HG03575 (cell line): Measurements from ENCODE around the gene PCNX4.
"Not testable (repeated sequence)": the region's sequence is repeated elsewhere in the genome, so short reads cannot be mapped to it uniquely, and the experiment has no call there.

Experiments used
- ATAC-seq: cut with Tn5 transposase; IDR thresholded peaks from one replicate; pipeline ENCODE4 v1.9.1; 2021; ENCODE audit not compliant: unreplicated experiment, insufficient number of reproducible peaks, low FRiP score; ENCODE audit errors: extremely low read depth

PCNX4 gene

GRCh38 chr14:60091550-60092525 is at the start of gene PCNX4:
PCNX4 (plus strand) TSS chr14:60091923; CDS start chr14:60107639, 15,716 bp downstream.
- ATAC-seq, result peak; percentile 81

GRCh38 chr14:60047976-60048375 is 43.7 kb upstream of the PCNX4 start:
- not testable (repeated sequence) for ATAC-seq

- ATAC-seq, result no peak
These were observed 40.0 kb upstream of the PCNX4 start for GRCh38 chr14:60051721-60052221.

GRCh38 chr14:60058087-60058486 is 33.6 kb upstream of the PCNX4 start:
- ATAC-seq, result no peak

DNA sequence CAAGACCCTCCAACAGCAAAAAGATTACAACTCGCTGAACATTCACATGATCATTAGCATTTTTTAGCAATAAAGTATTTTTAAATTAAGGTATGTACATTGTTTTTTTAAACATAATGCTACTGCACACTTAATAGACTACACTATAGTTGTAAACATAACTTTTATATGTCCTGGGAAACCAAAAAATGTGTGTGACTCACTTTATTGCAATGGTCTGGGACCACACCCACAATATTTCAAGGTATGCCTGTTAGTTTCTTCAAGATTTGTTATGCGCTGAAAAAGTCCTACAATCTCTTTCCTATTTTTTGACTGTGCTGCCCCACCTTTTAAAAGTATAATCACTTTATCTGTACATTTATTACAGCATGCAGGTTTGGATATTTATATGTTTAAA is 30.4 kb upstream of the PCNX4 start:
- ATAC-seq, result no peak

GRCh38 chr14:60064491-60065072 is 27.1 kb upstream of the PCNX4 start:
- ATAC-seq, result no peak

GRCh38 chr14:60067882-60068281 is 23.8 kb upstream of the PCNX4 start:
- ATAC-seq, result no peak

DNA sequence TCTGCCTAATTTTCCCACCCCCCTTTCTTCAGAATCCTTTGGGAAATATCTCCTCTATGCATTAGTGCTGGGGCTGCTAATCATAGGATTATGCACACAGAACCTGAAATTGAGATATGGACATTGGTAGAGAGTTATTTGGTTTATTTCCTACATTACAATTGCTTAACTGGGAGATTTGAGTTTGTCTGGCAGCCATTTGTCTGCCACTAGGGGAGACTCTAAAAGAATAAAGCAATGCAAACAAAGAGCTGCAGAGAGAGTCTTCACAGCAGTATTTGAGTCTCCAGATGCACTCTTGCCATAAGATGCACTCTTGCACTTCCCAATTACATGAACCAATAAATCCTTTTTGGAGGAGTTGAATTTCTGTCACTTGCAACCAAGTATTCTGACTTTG is 12.0 kb upstream of the PCNX4 start:
- ATAC-seq, result no peak

DNA sequence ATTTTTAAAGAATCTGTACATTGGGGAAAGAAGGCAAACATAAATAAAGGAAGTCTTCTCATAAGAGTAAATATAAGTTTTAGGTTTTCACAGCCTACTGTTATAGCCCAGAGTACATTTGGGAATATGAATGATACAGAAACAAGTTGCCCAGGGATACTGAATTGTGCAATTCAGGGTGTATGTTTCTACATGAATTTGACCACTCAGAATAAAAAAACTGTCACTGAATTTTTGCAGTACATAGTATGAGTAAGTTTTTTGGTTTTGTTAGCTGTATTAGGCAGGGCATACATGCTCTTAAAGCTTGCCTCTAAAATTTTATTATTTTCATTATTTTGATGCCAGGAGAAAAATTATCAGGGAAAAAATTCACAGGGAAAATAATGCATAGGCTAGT is 6.6 kb upstream of the PCNX4 start:
- no peak for ATAC-seq

DNA sequence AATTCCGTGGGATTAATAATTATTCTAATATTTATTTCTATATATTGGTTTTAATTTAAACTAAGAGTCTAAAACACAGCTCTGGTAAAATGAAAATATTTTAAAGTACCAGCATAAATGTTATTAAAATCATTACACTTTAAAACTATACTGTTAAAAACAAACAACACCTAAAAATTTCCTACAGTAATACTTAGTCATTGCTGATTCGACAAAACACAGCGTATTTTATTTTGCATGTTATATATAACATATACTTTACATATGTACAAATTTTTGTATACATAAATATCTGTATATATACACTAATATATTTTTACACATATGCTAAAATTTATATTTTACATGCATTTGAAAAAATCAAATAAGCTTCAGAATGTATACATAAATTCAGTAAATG is 6.0 kb upstream of the PCNX4 start:
- ATAC-seq, result no peak

GRCh38 chr14:60087668-60088067 is 4.1 kb upstream of the PCNX4 start:
- ATAC-seq, result no peak

DNA sequence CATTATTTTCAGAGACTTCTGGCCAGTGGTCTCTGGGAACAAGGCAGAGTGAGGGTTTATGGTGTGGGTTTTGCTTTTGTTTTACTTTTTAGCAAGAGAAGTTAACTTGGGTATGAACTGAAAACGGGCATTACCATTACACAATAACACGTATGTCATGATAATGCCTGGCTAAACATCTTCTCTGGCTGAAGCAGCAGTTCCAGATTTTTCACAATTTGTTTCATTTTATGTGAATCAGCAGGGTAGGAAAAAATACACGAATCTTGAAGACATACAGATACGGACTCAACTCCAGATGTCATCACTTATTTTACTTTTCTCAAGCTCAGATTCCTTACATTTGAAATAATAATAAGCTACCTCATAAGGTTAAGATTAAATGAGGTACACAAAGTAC is 2.5 kb upstream of the PCNX4 start:
- ATAC-seq, result no peak

DNA sequence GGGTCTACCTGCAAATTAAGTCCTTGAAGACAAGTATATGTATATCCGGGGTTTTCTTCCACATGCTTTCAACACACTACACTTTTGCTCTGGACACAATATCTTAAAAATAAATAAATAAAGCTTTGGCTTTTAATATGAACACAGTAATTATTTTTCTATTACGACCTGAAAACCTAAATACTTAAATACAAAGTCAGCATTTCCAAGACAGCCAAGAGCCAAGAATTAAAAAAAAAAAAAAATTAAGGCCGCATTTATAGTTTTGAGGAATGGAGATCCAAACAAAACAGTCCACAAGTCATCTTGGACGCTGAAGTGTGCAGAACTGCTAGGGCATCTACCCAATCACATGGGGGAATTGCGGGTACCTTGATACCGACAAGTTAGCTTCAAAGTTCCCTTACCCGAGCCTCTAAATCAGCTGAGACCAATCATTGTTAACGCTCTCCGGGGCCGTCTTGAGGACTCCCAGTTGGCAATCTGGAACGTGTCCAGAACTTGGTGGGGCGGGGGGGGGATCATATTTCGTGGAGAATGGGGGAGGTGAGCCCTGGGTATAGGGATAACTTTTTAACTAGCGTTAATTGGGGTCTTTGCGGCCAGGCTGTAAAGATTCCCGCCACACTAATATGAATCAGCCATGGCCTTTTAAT is 731 bp upstream of the PCNX4 start:
- no peak for ATAC-seq

DNA sequence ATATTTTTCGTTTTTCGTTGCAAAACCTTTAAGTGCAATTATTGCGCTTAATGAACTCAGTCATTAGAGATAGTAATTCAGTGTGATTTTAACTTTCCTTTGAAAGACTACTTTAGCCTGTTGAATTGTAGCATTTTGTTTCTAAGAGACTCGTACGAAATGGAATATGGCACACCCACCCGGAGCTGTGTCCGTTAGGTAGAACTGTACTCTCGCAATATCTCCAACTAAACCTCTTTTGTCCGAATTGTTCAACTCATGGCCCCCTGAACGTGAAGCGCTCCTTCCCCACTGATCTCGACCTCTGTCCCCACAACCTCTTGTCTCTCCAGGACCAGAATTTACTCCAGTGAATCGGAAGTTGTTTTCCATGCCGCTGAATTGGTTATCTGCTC is 800 bp downstream of the PCNX4 start:
- no peak for ATAC-seq

DNA sequence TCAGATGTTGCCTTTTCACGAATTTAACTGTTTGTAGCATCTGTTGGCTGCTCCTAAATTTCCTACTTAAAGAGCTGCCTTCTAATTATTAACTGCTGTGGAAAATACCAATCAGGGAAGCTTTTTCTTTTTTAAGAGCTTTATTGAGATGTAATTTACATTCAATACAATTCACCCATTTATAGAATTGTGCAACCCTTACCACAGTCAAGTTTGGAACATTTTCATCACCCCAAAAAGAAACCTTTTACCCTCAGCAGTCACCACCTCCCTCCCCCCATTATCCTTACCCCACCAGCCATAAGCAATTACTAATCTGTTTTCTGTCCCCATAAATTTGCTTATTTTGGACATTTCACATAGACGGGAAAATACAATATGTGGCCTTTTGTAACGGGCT is 1.4 kb downstream of the PCNX4 start:
- ATAC-seq, result no peak

GRCh38 chr14:60093606-60094005 is 1.9 kb downstream of the PCNX4 start:
- no peak for ATAC-seq

- no peak for ATAC-seq
These were observed 2.7 kb downstream of the PCNX4 start for GRCh38 chr14:60094306-60094897.

DNA sequence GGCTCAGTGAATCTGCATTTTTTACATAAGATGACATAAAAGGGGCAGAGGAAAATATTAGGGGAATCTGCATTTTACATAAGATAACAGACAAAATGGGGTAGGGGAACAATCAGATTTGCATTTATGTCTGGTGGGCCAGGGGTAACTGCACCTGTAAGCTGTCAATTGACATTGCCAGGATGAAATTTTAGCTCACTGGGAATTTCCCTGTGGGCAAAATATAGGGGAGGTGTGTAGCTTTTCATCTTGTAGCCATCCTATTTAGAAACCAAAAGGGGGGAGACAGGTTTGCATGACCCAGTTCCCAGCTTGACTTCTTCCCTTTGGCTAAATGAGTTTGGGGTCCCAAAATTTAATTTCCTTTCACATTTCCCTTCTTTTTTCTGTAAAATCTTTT is 3.5 kb downstream of the PCNX4 start:
- ATAC-seq, result no peak

- ATAC-seq, result no peak
These were observed 4.2 kb downstream of the PCNX4 start for GRCh38 chr14:60095781-60096450.
